GM12864 (cell line): ENCODE measurements around the gene NTRK3.

Experiments
- DNase-seq: peaks from one replicate; pipeline ENCODE4 v3.0.0-alpha.2; 2011; ENCODE audit warnings: low read depth
- H3K4me3 ChIP-seq: 2 replicates; pipeline ENCODE4 v1.5.1; 2011; ENCODE audit warnings: mild to moderate bottlenecking, low read depth, low read length, control low read depth
- TF ChIP-seq, protein P1 (sequence below): IDR thresholded peaks from 2 replicates; pipeline ENCODE4 v1.5.1; 2011; ENCODE audit warnings: low read depth, mild to moderate bottlenecking, moderate library complexity, low read length, control low read depth, inconsistent platforms; ENCODE audit errors: missing control alignments

The NTRK3 gene

DNA sequence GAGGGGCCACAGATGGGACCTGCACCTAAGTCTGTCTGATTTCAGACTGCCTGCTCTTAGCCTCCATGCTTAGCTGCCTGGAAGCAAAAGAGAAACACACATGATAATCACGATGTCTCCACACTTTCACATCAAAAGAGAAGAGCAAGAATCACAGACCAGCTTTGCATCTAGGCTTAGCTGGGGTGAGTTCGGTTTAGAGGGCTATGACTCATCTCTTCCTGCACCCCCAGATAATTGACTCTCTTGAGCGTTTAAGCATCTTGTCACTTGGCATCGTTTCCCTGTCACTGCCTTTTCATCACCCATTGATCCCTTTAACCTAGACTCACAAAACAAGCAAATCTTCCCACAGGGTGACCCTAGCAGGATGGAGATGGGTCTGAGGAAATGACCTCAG lies 124.0 kb downstream of the NTRK3 start:
- no peak for DNase-seq
- no peak overlapping the region for H3K4me3 ChIP-seq
- TF ChIP-seq, protein P1, sequence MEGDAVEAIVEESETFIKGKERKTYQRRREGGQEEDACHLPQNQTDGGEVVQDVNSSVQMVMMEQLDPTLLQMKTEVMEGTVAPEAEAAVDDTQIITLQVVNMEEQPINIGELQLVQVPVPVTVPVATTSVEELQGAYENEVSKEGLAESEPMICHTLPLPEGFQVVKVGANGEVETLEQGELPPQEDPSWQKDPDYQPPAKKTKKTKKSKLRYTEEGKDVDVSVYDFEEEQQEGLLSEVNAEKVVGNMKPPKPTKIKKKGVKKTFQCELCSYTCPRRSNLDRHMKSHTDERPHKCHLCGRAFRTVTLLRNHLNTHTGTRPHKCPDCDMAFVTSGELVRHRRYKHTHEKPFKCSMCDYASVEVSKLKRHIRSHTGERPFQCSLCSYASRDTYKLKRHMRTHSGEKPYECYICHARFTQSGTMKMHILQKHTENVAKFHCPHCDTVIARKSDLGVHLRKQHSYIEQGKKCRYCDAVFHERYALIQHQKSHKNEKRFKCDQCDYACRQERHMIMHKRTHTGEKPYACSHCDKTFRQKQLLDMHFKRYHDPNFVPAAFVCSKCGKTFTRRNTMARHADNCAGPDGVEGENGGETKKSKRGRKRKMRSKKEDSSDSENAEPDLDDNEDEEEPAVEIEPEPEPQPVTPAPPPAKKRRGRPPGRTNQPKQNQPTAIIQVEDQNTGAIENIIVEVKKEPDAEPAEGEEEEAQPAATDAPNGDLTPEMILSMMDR = no peak

DNA sequence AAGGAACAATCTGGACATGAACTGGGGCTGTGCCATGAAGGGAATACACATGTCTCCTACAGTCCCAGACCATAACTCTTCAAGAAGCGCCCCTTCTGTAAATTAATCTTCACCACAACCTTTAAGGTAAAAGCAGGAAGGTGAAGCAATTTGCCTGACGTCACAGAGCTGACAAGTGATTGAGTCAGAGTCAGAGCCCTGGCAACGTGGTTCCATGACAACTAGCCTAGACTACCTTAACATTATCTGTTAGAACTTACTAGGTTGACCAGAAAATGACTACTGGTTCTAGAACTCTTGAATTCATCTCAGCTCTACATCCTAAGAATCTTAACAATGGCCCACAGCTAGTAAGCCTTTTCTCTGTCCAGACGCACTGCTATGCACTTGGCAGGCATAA lies 124.6 kb downstream of the NTRK3 start:
- H3K4me3 ChIP-seq = no peak overlapping the region
- DNase-seq = no peak
- TF ChIP-seq, protein P1 = no peak

DNA sequence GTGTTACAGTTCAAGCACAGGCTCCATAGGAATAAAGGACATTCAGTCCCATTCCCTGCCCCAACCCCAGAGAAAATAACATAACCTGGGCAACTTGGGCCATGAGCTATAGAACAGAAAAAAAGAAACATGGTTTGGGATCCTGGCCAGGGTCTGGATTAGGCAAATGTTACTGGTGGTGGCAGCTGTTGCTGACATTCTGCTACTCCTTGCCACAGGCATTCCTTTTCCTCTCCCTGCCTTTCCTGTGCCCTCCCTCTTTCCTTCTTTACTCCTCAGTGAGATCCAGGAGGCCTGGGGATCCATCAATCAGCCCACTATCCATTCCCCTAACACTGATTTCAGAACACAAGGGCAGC lies 129.1 kb downstream of the NTRK3 start:
- no peak for DNase-seq
- H3K4me3 ChIP-seq = no peak overlapping the region
- TF ChIP-seq, protein P1 = no peak

DNA sequence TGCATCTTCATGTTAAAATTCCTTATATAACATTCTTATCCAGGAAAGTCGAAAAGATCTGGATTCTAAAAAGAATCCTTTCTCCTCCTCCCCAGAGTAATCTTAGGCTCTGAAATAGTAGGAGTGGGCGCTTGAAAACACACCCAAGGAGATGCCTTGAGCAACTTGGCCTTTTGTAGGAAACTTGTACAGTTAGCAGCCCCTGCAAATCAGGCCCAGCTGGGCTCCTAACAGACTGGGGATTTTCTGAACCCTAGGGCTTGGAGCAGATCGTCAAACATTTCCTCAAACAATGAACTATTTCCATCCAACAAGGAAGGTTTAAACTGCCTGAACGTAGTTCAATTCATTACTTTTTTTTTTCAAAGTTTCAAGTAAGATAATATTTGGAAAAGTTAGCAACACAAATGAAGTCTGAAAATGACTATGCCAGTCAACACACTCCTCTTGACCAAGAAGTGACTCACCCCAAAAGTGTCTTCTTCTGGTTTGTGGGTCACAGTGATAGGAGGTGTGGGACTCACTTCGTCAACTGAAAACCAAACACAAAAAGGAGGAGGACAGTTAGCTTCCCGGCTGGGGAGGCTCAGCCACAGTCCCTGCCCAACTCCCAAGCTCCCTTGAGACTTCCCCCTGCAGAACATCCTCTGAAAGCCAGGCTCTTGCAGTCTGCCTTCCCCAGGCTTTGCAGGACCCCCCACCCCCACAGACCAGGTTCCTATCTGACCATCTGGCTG lies 129.7 kb downstream of the NTRK3 start:
- H3K4me3 ChIP-seq = no peak overlapping the region
- TF ChIP-seq, protein P1 = no peak
- no peak for DNase-seq

DNA sequence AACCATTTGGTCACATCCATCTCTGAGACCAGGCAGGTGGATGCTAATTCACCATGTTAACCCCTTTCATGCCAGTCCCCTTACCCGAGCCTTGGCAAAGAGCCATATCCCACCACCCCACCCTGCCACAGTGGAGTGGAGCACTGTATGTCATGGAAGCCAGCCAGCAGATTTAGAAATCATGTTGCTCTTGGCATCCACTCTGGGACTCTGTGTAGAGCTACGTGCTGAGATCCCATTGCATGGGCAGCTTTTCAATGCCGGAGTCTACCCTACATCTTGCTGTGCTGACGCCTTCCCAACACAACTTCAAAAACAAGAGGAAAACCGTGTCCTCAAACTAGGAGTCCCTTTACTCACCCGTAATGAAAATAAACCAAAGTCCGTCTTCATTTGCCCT lies 131.0 kb downstream of the NTRK3 start:
- TF ChIP-seq, protein P1 = no peak
- H3K4me3 ChIP-seq = no peak overlapping the region
- no peak for DNase-seq

DNA sequence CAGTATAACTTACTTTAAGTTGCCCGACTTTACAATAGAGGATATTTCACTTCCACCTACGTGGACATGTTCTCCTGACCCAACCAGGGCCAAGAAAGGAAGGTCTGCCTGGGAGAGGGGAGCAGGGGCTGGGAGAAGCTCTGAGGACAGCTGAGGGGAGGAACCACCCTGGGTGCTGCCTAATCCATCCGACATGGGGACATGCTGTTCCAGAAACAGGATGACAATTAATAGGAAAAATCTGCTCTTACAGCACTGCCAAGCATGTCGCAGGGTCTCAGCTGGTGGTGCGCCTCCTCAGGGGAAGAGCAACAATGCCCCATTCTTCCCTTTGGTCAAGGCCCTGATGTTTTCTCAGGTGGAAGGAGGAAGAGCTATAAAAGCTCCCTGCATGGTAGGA lies 132.3 kb downstream of the NTRK3 start:
- DNase-seq = no peak
- TF ChIP-seq, protein P1 = no peak

DNA sequence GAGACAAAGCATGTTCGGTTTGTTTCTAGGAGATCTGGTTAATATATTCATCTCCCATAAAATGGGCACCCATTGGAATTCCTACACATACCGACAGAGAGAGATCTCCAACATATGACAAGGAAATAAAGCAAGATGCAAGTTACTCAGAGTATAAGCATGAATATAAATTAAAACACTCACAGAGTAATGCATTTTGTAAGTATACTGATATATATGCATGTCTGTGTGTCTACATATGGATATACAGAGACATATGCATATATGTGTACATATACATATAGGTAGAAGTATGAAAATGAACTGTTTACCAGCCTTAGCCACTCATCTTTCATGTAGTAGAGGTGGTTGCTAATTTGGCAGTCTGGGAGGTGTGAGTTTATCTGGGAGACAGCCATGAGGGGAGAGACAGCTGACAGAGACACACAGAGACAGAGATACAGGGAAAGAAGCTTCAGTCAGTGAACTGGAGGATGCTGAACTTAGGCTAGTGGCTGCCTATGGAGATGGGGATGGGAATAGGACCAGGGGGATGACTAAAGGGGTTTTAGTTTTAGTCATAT lies 134.5 kb downstream of the NTRK3 start:
- no peak overlapping the region for H3K4me3 ChIP-seq
- no peak for DNase-seq
- TF ChIP-seq, protein P1 = no peak

More for the DNA sequence above, 132.3 kb downstream of the NTRK3 start:
- no peak overlapping the region for H3K4me3 ChIP-seq
